ENCODE results near the gene FGF3.

DNA sequence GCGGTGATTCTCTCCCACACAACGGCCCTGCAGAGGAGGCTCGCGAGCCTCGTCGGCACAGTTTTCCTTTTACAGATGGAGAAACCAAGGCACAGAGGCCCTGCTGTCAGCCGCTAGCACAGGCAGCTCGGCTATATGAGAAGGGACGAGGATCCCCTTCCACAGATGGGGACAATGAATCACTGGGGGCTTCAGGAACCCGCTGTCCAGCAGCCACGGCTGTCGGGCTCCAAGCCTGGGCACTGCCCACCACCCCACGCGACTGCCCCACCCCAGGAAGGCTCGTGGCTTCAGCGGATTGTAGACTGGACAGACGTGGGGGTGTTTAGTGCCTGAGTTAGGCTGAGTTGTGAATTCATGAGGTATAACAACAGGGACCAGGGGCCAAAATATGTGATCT is 17.2 kb upstream of the FGF3 start:
- no peak for TF ChIP-seq TOE1 (IDR thresholded peaks at IDR 0.05; ENCODE audit: borderline replicate concordance)
- no peak for TF ChIP-seq TOE1 (CRISPR knock-in tag; IDR thresholded peaks at IDR 0.05; ENCODE audit: borderline replicate concordance, low read depth)
- no peak for TF ChIP-seq GABPB1 (CRISPR knock-in tag; IDR thresholded peaks at IDR 0.05)
- TF ChIP-seq ZNF766 (CRISPR knock-in tag; conservative IDR thresholded peaks at IDR 0.05), result no peak
- no peak for TF ChIP-seq NFE2 (IDR thresholded peaks at IDR 0.05; ENCODE audit: low read depth)
- TF ChIP-seq BACH1 (tag; IDR thresholded peaks at IDR 0.05), result no peak

All from K562 (cell line).